HG02588 (cell line): Measurements from ENCODE around the gene HAVCR2.
"Not testable (repeated sequence)": the region's sequence is repeated elsewhere in the genome, so short reads cannot be mapped to it uniquely, and the experiment has no call there.

ENCODE experiments used
- ATAC-seq: cut with Tn5 transposase; IDR thresholded peaks from one replicate; pipeline ENCODE4 v1.9.1; 2021; ENCODE audit warnings: mild to moderate bottlenecking, moderate library complexity; ENCODE audit not compliant: unreplicated experiment

The HAVCR2 gene

DNA sequence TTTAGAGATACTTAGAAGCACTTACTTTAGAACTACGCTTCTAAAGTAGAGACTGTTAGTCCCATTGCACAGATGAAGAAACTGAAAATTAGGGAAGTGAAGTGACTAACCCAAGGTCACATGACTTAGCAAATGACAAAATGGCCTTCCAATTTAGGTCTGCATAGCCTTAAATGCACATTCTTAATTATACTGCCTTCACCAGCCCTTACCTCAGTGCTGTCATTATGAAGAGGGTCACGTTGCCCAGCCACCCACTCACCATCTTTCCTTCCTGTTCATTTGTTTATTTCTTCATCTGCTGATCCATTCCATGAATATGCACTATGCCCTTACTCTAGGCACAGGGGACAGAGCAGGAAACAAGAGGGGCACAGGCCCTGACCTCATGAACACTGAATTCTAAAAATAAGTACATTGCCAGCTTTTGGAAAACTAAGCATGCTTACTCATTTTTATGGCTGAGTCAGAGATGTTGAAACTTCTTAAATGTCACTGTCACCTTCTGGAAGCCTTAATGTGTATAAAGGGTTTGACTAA, 8.6 kb downstream of the HAVCR2 start:
- ATAC-seq, result no peak

GRCh38 chr5:157088342-157088990, 20.4 kb downstream of the HAVCR2 start:
- peak; percentile 69 for ATAC-seq

DNA sequence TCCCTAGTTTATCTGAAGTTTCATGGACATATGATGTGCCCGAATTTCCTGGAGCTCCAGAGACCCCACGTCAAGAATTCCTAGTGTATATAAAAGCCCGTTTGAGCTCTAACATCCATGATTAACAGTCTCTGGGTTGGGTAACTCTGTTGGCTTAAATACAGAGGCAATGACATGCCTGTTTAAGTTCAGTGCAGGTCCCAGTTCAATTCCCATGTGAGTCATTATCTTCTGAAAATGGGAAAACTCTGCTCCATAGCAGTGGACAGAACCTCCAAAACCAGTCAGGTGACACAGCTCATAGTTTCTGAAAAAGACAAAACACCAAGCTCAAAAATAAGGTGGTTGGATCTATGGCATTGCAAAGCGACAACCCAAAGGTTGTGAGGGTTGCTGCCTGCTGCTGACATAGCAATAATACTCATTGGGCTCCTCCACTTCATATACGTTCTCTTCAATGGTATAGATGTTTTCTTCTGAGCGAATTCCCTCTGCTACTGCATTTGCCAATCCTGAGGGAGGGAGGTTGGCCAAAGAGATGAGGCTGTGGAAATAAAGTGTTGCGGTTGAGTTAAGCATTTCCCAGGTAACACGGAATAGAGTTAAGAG, 22.0 kb downstream of the HAVCR2 start:
- ATAC-seq, result no peak

GRCh38 chr5:157085930-157086329, 22.9 kb downstream of the HAVCR2 start:
- ATAC-seq, result no peak

GRCh38 chr5:157080286-157080685, 28.6 kb downstream of the HAVCR2 start:
- no peak for ATAC-seq

DNA sequence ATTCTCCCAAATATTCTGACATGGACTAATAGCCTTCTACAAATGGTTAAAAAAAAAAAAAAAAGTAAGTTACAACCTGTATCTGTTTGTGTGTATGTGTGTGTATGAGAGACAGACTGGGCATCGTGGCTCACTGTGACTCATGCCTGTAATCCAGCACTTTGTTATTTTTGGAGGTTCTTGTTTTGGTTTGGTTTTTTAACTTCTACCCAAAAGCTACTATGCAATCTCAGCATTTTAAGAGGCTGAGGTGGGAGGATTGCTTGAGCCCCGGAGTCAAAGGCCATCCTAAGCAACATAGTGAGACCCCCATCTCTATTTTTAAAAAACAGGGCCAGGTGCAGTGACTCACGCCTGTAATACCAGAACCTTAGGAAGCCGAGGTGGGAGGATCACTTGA, 32.3 kb downstream of the HAVCR2 start:
- ATAC-seq, result no peak

- ATAC-seq, result no peak
Observed at GRCh38 chr5:157072508-157072907, 36.3 kb downstream of the HAVCR2 start.

- no peak for ATAC-seq
Observed at GRCh38 chr5:157069949-157070348, 38.9 kb downstream of the HAVCR2 start.

DNA sequence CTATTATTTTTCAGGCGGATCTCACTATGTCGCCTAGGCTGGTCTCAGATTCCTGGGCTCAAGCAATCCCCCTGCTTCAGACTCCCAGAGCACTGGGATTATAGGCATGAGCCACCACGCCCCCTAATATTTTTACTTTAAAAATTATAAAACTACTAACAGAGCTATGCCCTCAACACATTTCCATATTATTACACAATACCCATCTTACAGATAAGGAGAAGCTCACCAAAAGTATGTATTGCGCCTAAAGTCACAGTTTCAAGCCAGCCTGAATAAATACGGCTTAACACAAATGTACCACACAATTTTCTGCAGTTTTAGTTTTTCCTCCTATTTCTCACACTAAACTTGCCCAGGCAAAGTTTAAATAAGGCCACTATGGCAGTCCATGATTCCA, 40.1 kb downstream of the HAVCR2 start:
- no peak for ATAC-seq

GRCh38 chr5:157068339-157068738, 40.5 kb downstream of the HAVCR2 start:
- ATAC-seq, result no peak

GRCh38 chr5:157067005-157067404, 41.8 kb downstream of the HAVCR2 start:
- ATAC-seq, result no peak

GRCh38 chr5:157066080-157066479, 42.8 kb downstream of the HAVCR2 start:
- ATAC-seq, result no peak

- no peak for ATAC-seq
Observed at GRCh38 chr5:157063776-157064430, 44.9 kb downstream of the HAVCR2 start.

DNA sequence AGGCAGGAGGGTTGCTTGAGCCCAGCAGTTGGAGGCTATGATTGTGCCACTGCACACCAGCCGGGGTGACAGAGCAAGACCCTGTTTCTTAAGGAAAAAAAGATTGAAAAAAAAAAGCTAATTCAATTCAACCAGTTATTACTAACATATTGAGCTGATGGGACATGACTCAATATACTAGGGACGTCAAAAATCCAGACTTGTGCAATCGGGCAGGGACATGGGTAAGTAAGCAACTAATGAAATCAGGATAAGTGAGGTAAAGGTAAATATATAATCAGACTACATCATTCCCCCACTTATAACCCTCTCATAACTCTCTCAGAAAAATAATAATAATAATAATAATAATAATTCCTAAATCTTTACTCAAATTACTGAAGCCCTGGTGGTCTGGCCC, 49.0 kb downstream of the HAVCR2 start:
- ATAC-seq, result no peak

GRCh38 chr5:157059093-157059539, 49.7 kb downstream of the HAVCR2 start, which contains the start of gene HAVCR1:
Gene HAVCR1, minus strand, starts transcription at chr5:157059116. Its CDS starts 1,173 bp downstream, at chr5:157057943.
- no peak for ATAC-seq

DNA sequence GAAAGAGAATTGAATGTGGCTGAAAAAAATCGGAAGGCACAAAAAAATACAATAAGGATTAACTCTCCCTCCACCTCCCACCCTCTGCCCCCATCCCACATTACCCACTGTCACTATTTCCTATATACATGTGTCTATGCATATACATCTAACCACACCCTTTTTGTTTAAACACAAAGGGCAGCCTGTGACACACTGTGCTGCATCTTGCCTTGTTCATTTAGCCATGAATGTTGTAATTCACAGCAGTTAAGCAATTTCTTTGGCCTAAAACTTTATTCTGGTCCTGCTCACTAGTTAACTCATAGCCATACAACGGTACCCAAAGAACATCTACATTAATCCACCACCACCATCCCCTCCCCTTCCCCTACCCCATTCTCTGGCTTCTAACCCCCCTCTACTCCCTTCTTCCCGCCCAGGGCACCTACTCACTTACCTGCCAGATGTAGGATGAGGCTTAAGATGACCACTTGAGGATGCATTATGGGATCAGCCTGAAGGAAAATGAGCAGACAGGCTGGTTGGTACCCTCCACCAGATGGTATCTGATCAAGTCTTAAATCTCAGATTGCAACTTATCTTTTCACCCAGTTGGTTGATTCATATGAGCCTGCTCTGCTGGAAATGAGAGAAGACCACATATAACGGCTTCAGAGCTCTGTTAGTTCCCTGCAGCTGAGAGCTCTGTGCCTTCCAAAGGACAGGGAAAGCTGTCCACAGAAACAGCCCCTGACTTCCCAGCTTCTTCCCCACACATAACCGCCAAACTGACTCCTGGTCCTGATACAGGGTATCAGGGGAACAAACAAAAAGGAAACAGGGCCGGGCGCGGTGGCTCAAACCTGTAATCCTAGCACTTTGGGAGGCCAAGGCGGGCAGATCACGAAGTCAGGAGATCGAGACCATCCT, 51.1 kb downstream of the HAVCR2 start:
- no peak for ATAC-seq

DNA sequence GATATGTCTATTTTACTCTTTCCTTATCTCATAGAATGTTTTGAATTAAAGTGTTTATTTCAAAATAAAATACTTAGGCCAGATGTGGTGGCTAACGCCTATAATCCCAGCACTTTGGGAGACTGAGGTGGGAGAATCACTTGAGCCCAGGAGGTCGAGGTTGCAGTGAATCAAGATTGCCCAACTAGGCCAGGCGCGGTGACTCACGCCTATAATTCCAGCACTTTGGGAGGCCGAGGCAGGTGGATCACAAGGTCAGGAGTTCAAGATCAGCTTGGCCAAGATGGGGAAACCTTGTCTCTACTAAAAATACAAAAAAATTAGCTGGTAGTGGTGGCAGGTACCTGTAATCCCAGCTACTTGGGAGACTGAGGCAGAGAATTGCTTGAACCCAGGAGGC, 52.0 kb downstream of the HAVCR2 start:
- not testable (repeated sequence) for ATAC-seq

- ATAC-seq, result no peak
Observed at GRCh38 chr5:157051604-157052245, 57.1 kb downstream of the HAVCR2 start.

DNA sequence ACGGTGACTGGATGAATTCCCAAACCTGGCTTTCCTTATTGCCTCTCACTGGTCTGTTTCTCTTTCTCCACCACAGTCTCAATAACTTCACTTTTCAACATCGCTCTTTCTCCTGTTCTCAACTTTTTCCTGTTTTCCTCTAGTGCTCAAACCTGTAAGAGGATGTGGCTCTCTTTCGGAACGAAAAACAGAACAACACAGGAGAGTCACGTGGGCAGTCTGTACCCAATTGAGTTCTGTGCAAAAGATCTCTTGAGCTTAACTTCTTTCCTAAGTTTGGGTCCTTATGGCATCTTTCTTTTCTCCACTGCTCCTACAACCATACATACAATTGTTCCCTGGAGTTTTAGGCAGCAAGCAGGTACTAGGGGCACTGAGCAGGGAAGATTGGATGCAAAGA, 58.8 kb downstream of the HAVCR2 start:
- ATAC-seq, result no peak

DNA sequence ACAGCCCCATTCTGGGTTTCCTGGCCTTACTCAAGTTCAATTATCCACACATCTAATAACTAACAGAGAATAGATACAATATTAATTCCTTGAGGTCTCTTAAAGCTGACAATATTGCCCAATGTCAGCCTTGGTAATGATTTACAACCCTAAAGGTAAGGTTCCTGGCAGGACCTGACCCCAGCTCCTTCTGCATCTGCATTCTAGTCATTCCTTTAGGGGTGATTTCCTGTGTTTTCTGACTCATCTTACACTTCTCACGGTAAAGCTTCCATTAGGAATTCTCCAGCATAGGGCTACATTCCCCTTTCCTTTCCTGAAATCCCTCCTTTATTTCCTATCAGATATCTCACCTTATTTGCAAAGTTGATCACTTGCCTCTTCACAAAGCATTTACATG, 59.2 kb downstream of the HAVCR2 start:
- ATAC-seq, result no peak
